PC-9 (cell line): Measurements from ENCODE around the gene CCBE1. TPM values are rescaled to one million over a fixed set of nuclear protein-coding genes. Genes with fewer than 3 reads are reported as not detected.

Source experiments
- BruUV-seq: library from RNA; stranded (reverse); fragments of 400-500 nt; replicated peaks from 2 replicates; lab custom pipeline; 2021; lab: Mats Ljungman, UMichigan
- CTCF ChIA-PET: fragments of 300-600 bp; sonication (Branson Sonifier 250); formaldehyde crosslinking; loops from one replicate; lab custom pipeline; 2022; ENCODE audit warnings: antibody characterized with exemption; lab: Charles Lee
- POLR2A ChIA-PET: fragments of 300-600 bp; sonication (Branson Sonifier 250); formaldehyde crosslinking; loops from one replicate; lab custom pipeline; 2022; ENCODE audit warnings: antibody characterized with exemption; ENCODE audit not compliant: unreplicated experiment; lab: Charles Lee
- DNase-seq, 2 experiments: peaks; one replicate each; pipeline versions ENCODE4 v3.0.0 to v3.0.0-alpha.2; 2015 to 2022; ENCODE audit warnings: mixed read lengths in 1 of 2
- H2AFZ ChIP-seq: fragments of 200-600 bp; sonication (generic); 2 replicates; pipeline ENCODE4 v1.8.1; 2017; ENCODE audit warnings: antibody characterized with exemption
- H3F3A ChIP-seq: fragments of 200-600 bp; sonication (generic); 2 replicates; pipeline ENCODE4 v1.8.1; 2017; ENCODE audit warnings: antibody characterized with exemption, mild to moderate bottlenecking, low read depth; ENCODE audit not compliant: insufficient read depth
- H3K27ac ChIP-seq: fragments of 200-600 bp; sonication (generic); 2 replicates; pipeline ENCODE4 v1.6.1; 2016; ENCODE audit warnings: mixed run types
- H3K27me3 ChIP-seq: fragments of 200-600 bp; sonication (generic); 2 replicates; pipeline ENCODE4 v1.6.1; 2016; ENCODE audit warnings: low read depth, mixed run types; ENCODE audit not compliant: insufficient read depth
- H3K36me3 ChIP-seq: fragments of 200-600 bp; sonication (generic); 2 replicates; pipeline ENCODE4 v1.6.1; 2016; ENCODE audit warnings: low read depth, mixed run types
- H3K4me1 ChIP-seq: fragments of 200-600 bp; sonication (generic); replicated peaks from 2 replicates; pipeline ENCODE4 v1.6.1; 2016; ENCODE audit warnings: mixed run types; ENCODE audit not compliant: insufficient read depth
- H3K4me2 ChIP-seq: fragments of 200-600 bp; sonication (generic); 2 replicates; pipeline ENCODE4 v1.6.1; 2017; ENCODE audit warnings: mixed run types
- H3K4me3 ChIP-seq: fragments of 200-600 bp; sonication (generic); 2 replicates; pipeline ENCODE4 v1.6.1; 2016; ENCODE audit warnings: mixed run types
- H3K79me2 ChIP-seq: fragments of 200-600 bp; sonication (generic); 2 replicates; pipeline ENCODE4 v1.6.1; 2017; ENCODE audit warnings: low read depth, mixed run types
- H3K9me2 ChIP-seq: fragments of 200-600 bp; sonication (generic); 2 replicates; pipeline ENCODE4 v1.8.1; 2017; ENCODE audit warnings: mild to moderate bottlenecking; ENCODE audit not compliant: insufficient read depth
- H3K9me3 ChIP-seq: fragments of 200-600 bp; sonication (generic); 2 replicates; pipeline ENCODE4 v1.8.1; 2016; ENCODE audit warnings: low read depth; ENCODE audit not compliant: insufficient read depth
- H4K20me1 ChIP-seq: fragments of 200-600 bp; sonication (generic); 2 replicates; pipeline ENCODE4 v1.8.1; 2017; ENCODE audit not compliant: insufficient read depth
- CTCF ChIP-seq: fragments of 200-600 bp; sonication (generic); conservative IDR thresholded peaks from 2 replicates; pipeline ENCODE4 v1.6.1; 2017; ENCODE audit warnings: mixed run types, antibody characterized with exemption, mild to moderate bottlenecking, moderate library complexity
- EZH2 ChIP-seq: fragments of 200-600 bp; sonication (generic); IDR thresholded peaks from 2 replicates; pipeline ENCODE4 v1.8.0; 2017; ENCODE audit warnings: antibody characterized with exemption, low read depth
- intact Hi-C: fragments of 100-400 bp; cut with micrococcal nuclease; formaldehyde crosslinking; loops from one replicate; pipeline ENCODE4 v1.10.0; 2022; ENCODE audit not compliant: unreplicated experiment
- total RNA-seq: library from RNA; stranded (reverse); gene quantifications from 2 replicates; pipeline ENCODE4 v1.2.3, GENCODE V29; 2021

The CCBE1 gene
- total RNA-seq, 1 experiment from 2014 or later = 5.8 TPM

- peak; percentile 2 to 95 for DNase-seq
- no peak overlapping the region for H2AFZ ChIP-seq
- H3K27me3 ChIP-seq = no peaks in the 10 kb centered on the region
- H3K27ac ChIP-seq = peak overlapping the region; percentile 92
- peaks cover 26% of the 10 kb centered on the region; the same call in 1 of the 2 replicates for H3F3A ChIP-seq
- no peak for TF ChIP-seq CTCF
- no peak for TF ChIP-seq EZH2
- ChIA-PET CTCF (no interaction called here), POLR2A (no interaction called here)
- H3K4me2 ChIP-seq = peak overlapping the region; percentile 54
- H3K4me1 ChIP-seq = peaks cover 49% of the 10 kb centered on the region
- H3K4me3 ChIP-seq = no peak overlapping the region
- intact Hi-C loops = no loop called here
- BruUV-seq = no TSS peak
- H3K9me3 ChIP-seq = no peaks in the 10 kb centered on the region
- no peaks in the 10 kb centered on the region for H4K20me1 ChIP-seq
- H3K79me2 ChIP-seq = no peaks in the 10 kb centered on the region
- no peaks in the 10 kb centered on the region for H3K9me2 ChIP-seq
- no peaks in the 10 kb centered on the region for H3K36me3 ChIP-seq
Observed at GRCh38 chr18:59661891-59662701, 35.1 kb downstream of the CCBE1 start.

- Histone ChIP-seq H2AFZ (no peak overlapping the region), H4K20me1 (no peaks in the 10 kb centered on the region), H3K4me3 (no peak overlapping the region), H3K27me3 (no peaks in the 10 kb centered on the region), H3F3A (peaks cover 26% of the 10 kb centered on the region; the same call in 1 of the 2 replicates), H3K9me2 (no peaks in the 10 kb centered on the region), H3K9me3 (no peaks in the 10 kb centered on the region), H3K4me2 (peak overlapping the region; percentile 54), H3K27ac (peak overlapping the region; percentile 92), H3K36me3 (no peaks in the 10 kb centered on the region), H3K4me1 (peaks cover 49% of the 10 kb centered on the region), H3K79me2 (no peaks in the 10 kb centered on the region)
- TF ChIP-seq CTCF (no peak), EZH2 (no peak)
- POLR2A ChIA-PET = interaction anchor here (0.6 kb wide), 1 partner anchor 334 kb away, joined by 12 read pairs; no protein-coding TSS in a partner anchor
- peak in 1 of 2 experiments; percentile 83 for DNase-seq
- intact Hi-C loops = no loop called here
- BruUV-seq = no TSS peak
- CTCF ChIA-PET = no interaction called here
Observed at GRCh38 chr18:59660786-59661743, 36.2 kb downstream of the CCBE1 start.

- peak overlapping the region; percentile 92 for H3K27ac ChIP-seq
- CTCF ChIA-PET = no interaction called here
- peaks cover 49% of the 10 kb centered on the region for H3K4me1 ChIP-seq
- H3F3A ChIP-seq = peaks cover 26% of the 10 kb centered on the region; the same call in 1 of the 2 replicates
- H3K27me3 ChIP-seq = no peaks in the 10 kb centered on the region
- intact Hi-C loops = no loop called here
- no peaks in the 10 kb centered on the region for H3K36me3 ChIP-seq
- no peaks in the 10 kb centered on the region for H3K9me3 ChIP-seq
- no peak for DNase-seq
- H3K4me3 ChIP-seq = no peak overlapping the region
- H3K4me2 ChIP-seq = peak overlapping the region; percentile 54
- H2AFZ ChIP-seq = no peak overlapping the region
- POLR2A ChIA-PET = no interaction called here
- TF ChIP-seq EZH2 (no peak), CTCF (no peak)
- H3K79me2 ChIP-seq = no peaks in the 10 kb centered on the region
- no peaks in the 10 kb centered on the region for H3K9me2 ChIP-seq
- H4K20me1 ChIP-seq = no peaks in the 10 kb centered on the region
- no TSS peak for BruUV-seq
Observed at GRCh38 chr18:59660366-59660765, 36.9 kb downstream of the CCBE1 start.
